Measurements from ENCODE around the gene PODN. TPM values are rescaled to one million over a fixed set of nuclear protein-coding genes. Genes with fewer than 3 reads are reported as not detected.
A peak's percentile ranks its signal among the peaks of the same experiment; 100 is the strongest.

PODN gene
- total and polyA plus RNA-seq, 2 of the 4 experiments (the other 2 are of a cell fraction): 0.54 to 6.2 TPM

DNA sequence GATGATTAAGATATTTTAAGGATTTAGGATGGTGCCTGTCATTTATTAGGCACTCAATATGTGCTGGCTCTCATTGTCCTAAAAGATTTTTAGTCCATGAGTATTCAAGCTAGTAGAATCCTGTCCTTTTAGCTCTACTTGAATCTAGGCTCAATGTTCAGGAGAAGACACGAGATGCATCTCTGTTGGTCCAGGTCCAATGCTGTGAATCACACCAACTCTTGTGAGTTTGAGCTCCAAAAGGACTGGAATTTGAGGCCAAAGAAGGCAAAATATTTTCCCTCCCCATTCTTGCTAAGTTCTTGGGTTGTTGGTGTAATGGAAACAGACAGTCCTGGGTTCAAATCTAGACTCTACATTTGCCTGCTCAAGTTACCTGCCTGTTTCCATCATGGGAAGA is 1.4 kb upstream of the PODN start:
- H3K9me3 ChIP-seq (ENCODE audit: control insufficient read depth, insufficient read depth, low read length): no peaks in the 10 kb centered on the region
- DNase-seq: peak; percentile 81
- peaks cover 0 to 6% of the 10 kb centered on the region in 2 experiments; a peak in 1 of 4 replicates for H3K79me1 ChIP-seq (ENCODE audit: low read depth in 1 of 2, low read length in 2 of 2)
- ChIA-PET POLR2A (ENCODE audit: unreplicated experiment) (no interaction called here), CTCF (no interaction called here)
- no peak overlapping the region for H2BK20ac ChIP-seq (ENCODE audit: low read depth, low read length)
- ATAC-seq (ENCODE audit: low read depth): peak; percentile 10
- TF ChIP-seq RFX5 (IDR thresholded peaks at IDR 0.05; ENCODE audit: low read depth, low read length): no peak
- TF ChIP-seq RAD21 (IDR thresholded peaks at IDR 0.05; ENCODE audit: low read length): no peak
- TF ChIP-seq, protein P1, sequence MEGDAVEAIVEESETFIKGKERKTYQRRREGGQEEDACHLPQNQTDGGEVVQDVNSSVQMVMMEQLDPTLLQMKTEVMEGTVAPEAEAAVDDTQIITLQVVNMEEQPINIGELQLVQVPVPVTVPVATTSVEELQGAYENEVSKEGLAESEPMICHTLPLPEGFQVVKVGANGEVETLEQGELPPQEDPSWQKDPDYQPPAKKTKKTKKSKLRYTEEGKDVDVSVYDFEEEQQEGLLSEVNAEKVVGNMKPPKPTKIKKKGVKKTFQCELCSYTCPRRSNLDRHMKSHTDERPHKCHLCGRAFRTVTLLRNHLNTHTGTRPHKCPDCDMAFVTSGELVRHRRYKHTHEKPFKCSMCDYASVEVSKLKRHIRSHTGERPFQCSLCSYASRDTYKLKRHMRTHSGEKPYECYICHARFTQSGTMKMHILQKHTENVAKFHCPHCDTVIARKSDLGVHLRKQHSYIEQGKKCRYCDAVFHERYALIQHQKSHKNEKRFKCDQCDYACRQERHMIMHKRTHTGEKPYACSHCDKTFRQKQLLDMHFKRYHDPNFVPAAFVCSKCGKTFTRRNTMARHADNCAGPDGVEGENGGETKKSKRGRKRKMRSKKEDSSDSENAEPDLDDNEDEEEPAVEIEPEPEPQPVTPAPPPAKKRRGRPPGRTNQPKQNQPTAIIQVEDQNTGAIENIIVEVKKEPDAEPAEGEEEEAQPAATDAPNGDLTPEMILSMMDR (conservative IDR thresholded peaks at IDR 0.05; ENCODE audit: low read depth, low read length): no peak
- TF ChIP-seq MAZ (IDR thresholded peaks at IDR 0.05; ENCODE audit: borderline replicate concordance, low read depth, low read length): no peak
- TF ChIP-seq POLR2A (IDR thresholded peaks at IDR 0.05; ENCODE audit: low read depth, low read length): no peak
- TF ChIP-seq CHD1 (IDR thresholded peaks at IDR 0.05; ENCODE audit: low read depth, low read length): no peak
- TF ChIP-seq, protein P2, sequence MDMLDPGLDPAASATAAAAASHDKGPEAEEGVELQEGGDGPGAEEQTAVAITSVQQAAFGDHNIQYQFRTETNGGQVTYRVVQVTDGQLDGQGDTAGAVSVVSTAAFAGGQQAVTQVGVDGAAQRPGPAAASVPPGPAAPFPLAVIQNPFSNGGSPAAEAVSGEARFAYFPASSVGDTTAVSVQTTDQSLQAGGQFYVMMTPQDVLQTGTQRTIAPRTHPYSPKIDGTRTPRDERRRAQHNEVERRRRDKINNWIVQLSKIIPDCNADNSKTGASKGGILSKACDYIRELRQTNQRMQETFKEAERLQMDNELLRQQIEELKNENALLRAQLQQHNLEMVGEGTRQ (IDR thresholded peaks at IDR 0.05; ENCODE audit: low read depth, low read length): no peak
- peak overlapping the region; percentile 43; the same call in 1 of the 2 replicates for H3K27ac ChIP-seq (ENCODE audit: insufficient read depth, low read length)
- H2AK5ac ChIP-seq (ENCODE audit: low read depth, low read length): peak overlapping the region; percentile 95; the same call in 1 of the 2 replicates
- peak overlapping the region; percentile 45 for H2BK5ac ChIP-seq (ENCODE audit: low read depth, low read length, poor library complexity, severe bottlenecking)
- peak overlapping the region; percentile 41; the same call in 1 of the 2 replicates for H3K14ac ChIP-seq (replicated peaks; ENCODE audit: low read depth, low read length)
- H3K9ac ChIP-seq (ENCODE audit: low read depth, low read length): no peak overlapping the region
- H4K5ac ChIP-seq (ENCODE audit: low read depth, low read length): peak overlapping the region; percentile 70; the same call in 1 of the 2 replicates
- peaks cover 2% of the 10 kb centered on the region; the same call in 1 of the 2 replicates for H3K27me3 ChIP-seq (ENCODE audit: control insufficient read depth, insufficient read depth, low read length)
- H3K4ac ChIP-seq (ENCODE audit: low read depth, low read length): peak overlapping the region; percentile 89
- intact Hi-C loops (cut with micrococcal nuclease) (loop anchor here (5.0 kb wide), 2 partner anchors 122 to 137 kb away; partner anchors contain the start of gene CPT2), in situ Hi-C loops (cut with MboI; ENCODE audit: low sequenced_read_pairs) (no loop called here), dilution Hi-C loops (cut with HindIII; ENCODE audit: low sequenced_read_pairs, unreplicated experiment) (no loop called here)
- no TSS peak for BruUV-seq (replicated peaks)
- H2BK120ac ChIP-seq (ENCODE audit: low read depth, low read length): peak overlapping the region; percentile 69; the same call in 1 of the 2 replicates
- no CpG with 5 or more reads among the region's 1 CpG for WGBS, 2 experiments (ENCODE audit: extremely low coverage in 2 of 2, insufficient read length in 1 of 2)
- no peak overlapping the region for H2AFZ ChIP-seq (replicated peaks; ENCODE audit: low read length, poor library complexity)
- H4K8ac ChIP-seq (ENCODE audit: low read depth in 2 of 2, low read length in 2 of 2): peak overlapping the region in 1 of 2 experiments; percentile 83; a peak in 1 of 4 replicates
- peak overlapping the region; percentile 12; the same call in 1 of the 2 replicates for H3K4me2 ChIP-seq (ENCODE audit: low read depth, low read length)
- H3K9me1 ChIP-seq (ENCODE audit: insufficient read depth, low read length): 0 out of 2 replicates have a peak, but pooled peaks cover 3% of the 10 kb centered on the region
- H4K20me1 ChIP-seq (ENCODE audit: insufficient read depth, low read length): no peaks in the 10 kb centered on the region
- H3K18ac ChIP-seq (ENCODE audit: low read depth, low read length): peak overlapping the region; percentile 84
- peak overlapping the region; percentile 83 for H4K91ac ChIP-seq (ENCODE audit: insufficient read depth, low read depth, low read length)
- H3K56ac ChIP-seq (ENCODE audit: extremely low read depth, insufficient read depth, low read length): no peak overlapping the region
- H3K23ac ChIP-seq (ENCODE audit: low read depth, low read length): no peak overlapping the region
- H2AK9ac ChIP-seq (replicated peaks; ENCODE audit: low read depth, low read length, poor library complexity): no peak overlapping the region
- H3K4me1 ChIP-seq (ENCODE audit: control insufficient read depth, insufficient read depth, low read length): peaks cover 13% of the 10 kb centered on the region
- 0 out of 3 replicates have a peak overlapping the region, but pooled peaks have one; percentile 34 for H2BK15ac ChIP-seq (ENCODE audit: low read depth, low read length)
- no peaks in the 10 kb centered on the region for H3K36me3 ChIP-seq (ENCODE audit: control insufficient read depth, insufficient read depth, low read length)
- no peak overlapping the region for H3K4me3 ChIP-seq (ENCODE audit: insufficient read depth, low read depth, low read length)
